GM19463 (cell line): ENCODE data around the gene PTPRZ1.

Source experiments
- ATAC-seq: cut with Tn5 transposase; IDR thresholded peaks from one replicate; pipeline ENCODE4 v1.9.1; 2021; ENCODE audit warnings: mild to moderate bottlenecking, moderate library complexity; ENCODE audit not compliant: unreplicated experiment

Gene PTPRZ1

GRCh38 chr7:121890833-121891232, 17.9 kb downstream of the PTPRZ1 start:
- ATAC-seq: no peak

GRCh38 chr7:121891731-121892130, 18.8 kb downstream of the PTPRZ1 start:
- ATAC-seq: no peak

GRCh38 chr7:121901026-121901425, 28.1 kb downstream of the PTPRZ1 start:
- ATAC-seq: no peak

GRCh38 chr7:121904120-121904519, 31.2 kb downstream of the PTPRZ1 start:
- ATAC-seq: no peak

- ATAC-seq: no peak
Measured at GRCh38 chr7:121908042-121908441, 35.1 kb downstream of the PTPRZ1 start.

- ATAC-seq: no peak
Measured at GRCh38 chr7:121909716-121910345, 36.9 kb downstream of the PTPRZ1 start.

GRCh38 chr7:121913947-121914675, 41.1 kb downstream of the PTPRZ1 start:
- no peak for ATAC-seq

- ATAC-seq: no peak
Measured at GRCh38 chr7:121914676-121915279, 41.8 kb downstream of the PTPRZ1 start.

- ATAC-seq: no peak
Measured at GRCh38 chr7:121916211-121916610, 43.2 kb downstream of the PTPRZ1 start.

- ATAC-seq: no peak
Measured at GRCh38 chr7:121919986-121920385, 47.0 kb downstream of the PTPRZ1 start.

GRCh38 chr7:121924269-121925186, 51.6 kb downstream of the PTPRZ1 start:
- ATAC-seq: no peak

GRCh38 chr7:121931149-121931902, 58.4 kb downstream of the PTPRZ1 start:
- ATAC-seq: no peak

- no peak for ATAC-seq
Measured at GRCh38 chr7:121932768-121933167, 59.8 kb downstream of the PTPRZ1 start.

GRCh38 chr7:121936951-121937623, 64.1 kb downstream of the PTPRZ1 start:
- ATAC-seq: no peak

GRCh38 chr7:121938429-121938996, 65.6 kb downstream of the PTPRZ1 start:
- ATAC-seq: no peak

GRCh38 chr7:121940918-121941317, 68.0 kb downstream of the PTPRZ1 start:
- ATAC-seq: no peak

GRCh38 chr7:121941830-121942229, 68.9 kb downstream of the PTPRZ1 start:
- no peak for ATAC-seq

GRCh38 chr7:121945066-121945465, 72.1 kb downstream of the PTPRZ1 start:
- ATAC-seq: no peak

GRCh38 chr7:121945480-121946236, 72.7 kb downstream of the PTPRZ1 start:
- no peak for ATAC-seq
